Measurements from ENCODE around the gene SERHL2.
"Not testable (repeated sequence)": the region's sequence is repeated elsewhere in the genome, so short reads cannot be mapped to it uniquely, and the experiment has no call there.

SERHL2 gene, protein sequence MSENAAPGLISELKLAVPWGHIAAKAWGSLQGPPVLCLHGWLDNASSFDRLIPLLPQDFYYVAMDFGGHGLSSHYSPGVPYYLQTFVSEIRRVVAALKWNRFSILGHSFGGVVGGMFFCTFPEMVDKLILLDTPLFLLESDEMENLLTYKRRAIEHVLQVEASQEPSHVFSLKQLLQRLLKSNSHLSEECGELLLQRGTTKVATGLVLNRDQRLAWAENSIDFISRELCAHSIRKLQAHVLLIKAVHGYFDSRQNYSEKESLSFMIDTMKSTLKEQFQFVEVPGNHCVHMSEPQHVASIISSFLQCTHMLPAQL

DNA sequence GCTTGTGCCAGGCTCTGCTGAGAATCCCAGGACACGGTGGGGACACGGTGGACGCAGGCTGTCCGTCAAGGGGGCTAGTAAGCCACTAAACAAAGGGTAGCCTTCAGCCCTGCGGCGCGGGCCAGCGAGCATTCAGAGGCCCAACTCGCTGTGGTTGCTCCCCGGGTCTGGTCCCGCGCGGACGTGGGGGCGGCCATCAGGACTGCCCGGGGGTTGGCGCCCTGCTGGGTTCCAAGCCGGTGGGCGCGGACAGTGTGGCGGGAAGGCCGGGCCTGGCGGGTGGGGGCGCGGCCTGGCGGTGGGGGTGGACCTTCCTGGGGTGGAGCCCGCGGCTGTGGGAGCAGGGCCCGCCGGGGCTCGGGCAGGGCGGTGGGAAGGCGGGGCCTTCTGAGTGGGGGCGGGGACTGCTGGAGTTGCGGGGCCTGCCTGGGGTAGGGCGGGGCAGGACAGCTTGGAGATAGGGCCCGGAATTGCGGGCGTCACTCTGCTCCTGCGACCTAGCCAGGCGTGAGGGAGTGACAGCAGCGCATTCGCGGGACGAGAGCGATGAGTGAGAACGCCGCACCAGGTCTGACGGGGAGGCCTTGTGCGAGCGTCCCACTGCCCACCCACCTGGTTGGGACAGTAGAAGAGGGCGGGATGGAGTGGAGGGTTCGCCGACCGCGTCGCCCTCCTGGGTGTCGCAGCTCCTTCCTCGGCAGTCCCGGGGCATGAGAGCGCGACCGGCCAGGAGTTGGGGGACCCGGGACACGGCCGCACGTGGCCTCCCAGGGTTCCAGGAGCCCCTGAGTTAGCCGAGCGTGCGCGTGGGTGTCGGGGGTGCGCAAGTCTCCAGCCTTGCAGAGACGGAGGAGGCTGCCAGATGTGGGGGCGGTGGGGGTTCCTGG lies at the start of gene SERHL2:
Gene SERHL2 (plus strand): TSS at position 482 of the 887 bp plus-strand sequence. CDS start 65 bp downstream, at position 547.
- DNase-seq (ENCODE audit: extremely low read depth in 1 of 2, low read depth in 1 of 2), result peak; percentile 60 to 62

DNA sequence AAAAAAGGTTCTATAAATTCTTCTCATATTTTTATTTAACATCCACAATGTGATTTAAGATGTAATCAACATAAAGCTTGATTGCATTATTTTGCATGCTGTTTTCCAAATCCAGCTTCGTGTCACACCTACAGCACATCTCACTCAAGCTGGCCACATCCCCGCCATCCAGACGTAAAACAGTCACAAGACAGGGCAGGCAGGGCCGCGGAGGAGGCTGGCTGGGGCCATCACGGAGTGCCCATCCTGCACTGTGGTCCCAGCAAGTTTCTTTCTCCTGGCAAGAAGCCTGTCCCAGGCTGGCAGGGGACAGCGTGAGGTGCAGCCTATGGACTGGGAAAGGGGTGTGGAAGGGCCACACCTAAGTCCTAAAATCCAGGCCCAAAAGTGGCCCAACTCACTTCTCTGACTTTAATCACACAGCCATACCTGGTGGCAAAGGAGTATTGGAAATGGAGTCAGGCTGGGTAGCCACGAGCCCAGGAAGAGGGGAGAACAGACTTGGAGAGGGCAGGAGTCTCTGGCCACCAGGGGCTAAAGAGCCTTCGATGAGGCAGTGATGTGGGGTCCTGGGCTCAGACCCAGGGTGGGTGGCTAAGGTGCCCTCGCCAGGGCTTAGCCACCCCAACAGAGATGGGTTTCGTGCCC lies 45.3 kb upstream of the SERHL2 start:
- not testable (repeated sequence) for DNase-seq (ENCODE audit: extremely low read depth in 1 of 2, low read depth in 1 of 2)

DNA sequence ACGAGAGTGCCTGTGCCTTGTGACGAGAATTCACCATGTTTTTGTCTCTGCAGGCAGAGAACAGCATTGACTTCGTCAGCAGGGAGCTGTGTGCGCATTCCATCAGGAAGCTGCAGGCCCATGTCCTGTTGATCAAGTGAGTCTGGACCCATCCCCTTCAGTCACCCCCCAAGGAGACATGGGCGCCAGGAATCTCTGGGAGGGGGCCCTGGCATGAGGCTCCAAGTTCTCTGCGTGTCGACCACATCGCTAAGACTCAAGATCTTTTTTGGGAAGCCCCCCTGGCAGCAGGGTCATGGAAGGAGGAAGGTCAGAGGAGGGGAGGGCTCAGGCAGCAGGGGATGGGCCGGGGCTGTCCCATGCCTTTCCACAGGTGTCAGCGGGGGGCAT lies 44.8 kb upstream of the SERHL2 start:
- DNase-seq (ENCODE audit: extremely low read depth in 1 of 2, low read depth in 1 of 2), result not testable (repeated sequence)

DNA sequence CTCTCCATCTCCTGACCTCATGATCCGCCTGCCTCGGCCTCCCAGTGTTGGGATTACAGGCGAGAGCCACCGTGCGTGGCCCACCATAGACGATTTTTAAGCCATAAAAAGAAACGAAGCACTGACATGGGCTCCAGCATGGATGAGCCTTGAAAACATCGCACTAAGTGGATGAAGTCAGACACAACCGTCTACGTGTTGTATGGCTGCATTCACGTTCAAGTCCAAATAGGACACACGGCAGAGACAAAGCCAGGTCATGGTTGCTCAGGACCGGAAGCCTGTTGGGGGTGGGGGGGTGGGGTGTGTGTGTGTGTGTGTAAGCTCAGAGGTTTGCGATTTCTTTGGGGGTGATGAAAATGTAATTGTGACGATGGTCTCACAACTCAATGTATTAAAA lies 44.2 kb upstream of the SERHL2 start:
- DNase-seq (ENCODE audit: extremely low read depth in 1 of 2, low read depth in 1 of 2), result no peak

DNA sequence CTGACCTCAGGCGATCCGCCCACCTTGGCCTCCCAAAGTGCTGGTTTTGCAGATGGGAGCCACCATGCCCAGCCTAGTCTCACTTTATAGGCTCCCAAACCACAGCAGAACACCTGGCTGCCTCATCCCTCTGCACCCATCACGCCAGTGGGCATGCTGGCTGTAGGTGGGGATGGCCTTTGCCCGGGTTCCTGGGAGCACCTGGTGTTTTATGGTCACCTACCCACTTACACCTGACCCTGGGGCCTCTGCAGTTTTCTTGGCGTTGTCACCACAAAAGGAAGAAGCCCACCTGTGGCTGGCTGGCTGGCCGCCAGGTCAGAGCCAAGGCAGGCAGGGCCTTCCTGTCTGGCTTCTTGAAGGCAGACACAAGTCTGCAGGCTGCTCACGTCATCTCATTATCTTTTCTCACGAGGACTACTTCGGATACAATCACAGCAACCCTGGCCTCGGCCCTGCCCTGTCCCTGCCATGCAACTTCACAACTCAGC lies 42.3 kb upstream of the SERHL2 start:
- no peak for DNase-seq (ENCODE audit: extremely low read depth in 1 of 2, low read depth in 1 of 2)

DNA sequence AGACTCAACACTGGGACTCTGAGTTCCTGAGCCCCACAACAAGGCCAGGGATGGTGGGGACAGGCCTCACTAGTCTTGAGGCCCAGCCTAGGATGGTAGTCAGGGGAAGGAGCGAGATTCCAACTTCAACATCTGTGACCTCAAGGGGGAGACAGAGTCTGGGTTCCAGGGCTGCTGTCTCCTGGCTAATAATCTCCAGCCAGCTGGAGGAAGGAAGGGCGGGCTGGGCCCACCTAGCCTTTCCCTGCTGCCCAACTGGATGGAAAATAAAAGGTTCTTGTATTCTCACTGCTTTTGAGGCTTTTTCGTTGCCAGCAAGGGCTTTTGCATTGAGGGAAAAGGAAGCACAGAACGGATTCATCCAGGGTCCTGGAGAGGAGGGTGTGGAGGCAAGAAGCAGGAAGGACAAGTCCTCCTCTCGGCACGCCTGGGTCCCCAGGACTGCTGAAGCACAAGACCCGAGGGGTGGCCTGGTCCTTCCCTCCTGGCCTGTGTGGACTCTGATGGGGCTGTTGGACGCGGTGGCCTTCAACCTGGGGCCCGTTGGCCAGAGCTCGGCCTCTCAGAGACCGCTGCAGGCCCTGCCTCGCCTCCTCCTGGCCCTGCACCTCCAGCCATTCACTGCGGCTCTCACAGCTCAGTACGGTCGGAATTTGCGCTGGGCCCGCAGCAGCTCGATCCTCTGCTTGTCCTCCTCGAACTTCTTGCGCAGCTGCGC lies 41.3 kb upstream of the SERHL2 start:
- DNase-seq (ENCODE audit: extremely low read depth in 1 of 2, low read depth in 1 of 2), result not testable (repeated sequence)

DNA sequence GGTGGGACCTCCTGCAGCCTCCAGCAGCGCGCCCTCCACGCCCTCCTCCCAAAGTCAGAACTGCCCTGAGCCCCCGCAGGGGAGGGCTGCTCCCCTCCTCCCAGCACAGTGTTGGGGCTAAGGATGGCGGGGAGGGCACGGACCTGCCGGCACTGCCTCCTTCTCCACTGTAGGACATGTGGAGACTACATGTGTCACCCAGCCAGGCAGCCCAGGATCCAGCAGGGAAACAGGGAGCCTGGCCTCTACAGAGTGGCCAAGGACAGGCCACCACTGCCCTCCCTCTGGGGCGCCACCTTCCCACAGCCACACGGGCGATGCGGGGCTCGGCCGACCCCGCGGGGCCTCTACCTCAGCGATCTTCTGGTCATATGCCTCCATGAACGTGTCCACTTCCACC lies 39.4 kb upstream of the SERHL2 start:
- not testable (repeated sequence) for DNase-seq (ENCODE audit: extremely low read depth in 1 of 2, low read depth in 1 of 2)

DNA sequence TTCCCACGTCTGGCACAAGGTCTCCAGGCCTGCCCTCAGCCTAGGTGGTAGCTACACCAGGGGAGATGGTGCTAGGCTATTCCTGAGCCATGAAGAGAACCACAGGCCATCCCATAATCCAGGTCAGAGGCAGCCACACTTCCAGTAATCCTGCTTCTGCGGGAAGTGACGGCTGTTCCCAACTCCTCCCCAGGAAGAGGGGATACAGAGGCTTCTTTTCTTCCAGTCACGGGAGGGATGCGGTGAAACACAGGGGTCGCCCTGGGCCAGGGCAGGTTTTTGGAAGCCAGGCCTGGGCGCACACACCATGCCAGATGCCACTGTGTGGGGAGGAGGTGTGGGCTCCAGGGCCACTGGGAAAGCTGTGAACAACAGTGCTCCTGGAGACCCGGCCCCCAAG lies 38.5 kb upstream of the SERHL2 start:
- DNase-seq (ENCODE audit: extremely low read depth in 1 of 2, low read depth in 1 of 2), result not testable (repeated sequence)

DNA sequence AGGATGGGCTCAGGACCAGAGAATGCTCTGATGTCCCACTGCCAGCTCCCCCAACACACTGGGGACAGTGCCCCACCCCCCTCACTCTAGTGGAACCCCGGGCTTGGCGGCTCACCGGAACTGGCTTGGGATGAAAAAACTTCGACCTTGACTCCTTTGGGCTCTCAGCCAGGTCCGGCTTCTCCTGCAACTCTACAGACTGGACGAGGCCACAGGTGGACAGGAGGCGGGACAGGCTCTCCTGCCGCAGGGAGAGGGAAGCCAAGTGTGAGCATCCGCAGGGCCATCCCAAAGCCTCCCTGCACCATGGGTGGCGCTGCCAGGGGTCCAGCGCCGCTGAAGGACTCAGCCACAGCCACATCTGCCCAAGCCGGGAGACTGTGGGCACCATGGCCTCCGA lies 37.9 kb upstream of the SERHL2 start:
- no peak for DNase-seq (ENCODE audit: extremely low read depth in 1 of 2, low read depth in 1 of 2)

DNA sequence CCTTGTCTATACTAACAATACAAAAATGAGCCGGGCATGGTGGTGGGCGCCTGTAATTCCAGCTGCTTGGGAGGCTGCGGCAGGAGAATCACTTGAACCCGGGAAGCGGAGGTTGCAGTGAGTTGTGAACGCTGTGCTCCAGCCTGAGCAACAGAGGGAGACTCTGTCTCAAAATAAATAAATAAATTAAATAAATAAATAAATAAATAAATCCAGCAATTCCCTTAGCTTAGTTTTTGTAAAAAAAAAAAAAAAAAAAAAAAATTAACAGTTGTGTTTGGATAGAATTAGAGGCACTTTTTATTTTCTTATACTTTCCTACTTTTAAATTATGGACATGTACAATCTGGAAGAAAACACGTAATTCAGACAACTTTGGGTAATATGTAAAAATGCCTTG lies 36.7 kb upstream of the SERHL2 start:
- not testable (repeated sequence) for DNase-seq (ENCODE audit: extremely low read depth in 1 of 2, low read depth in 1 of 2)

DNA sequence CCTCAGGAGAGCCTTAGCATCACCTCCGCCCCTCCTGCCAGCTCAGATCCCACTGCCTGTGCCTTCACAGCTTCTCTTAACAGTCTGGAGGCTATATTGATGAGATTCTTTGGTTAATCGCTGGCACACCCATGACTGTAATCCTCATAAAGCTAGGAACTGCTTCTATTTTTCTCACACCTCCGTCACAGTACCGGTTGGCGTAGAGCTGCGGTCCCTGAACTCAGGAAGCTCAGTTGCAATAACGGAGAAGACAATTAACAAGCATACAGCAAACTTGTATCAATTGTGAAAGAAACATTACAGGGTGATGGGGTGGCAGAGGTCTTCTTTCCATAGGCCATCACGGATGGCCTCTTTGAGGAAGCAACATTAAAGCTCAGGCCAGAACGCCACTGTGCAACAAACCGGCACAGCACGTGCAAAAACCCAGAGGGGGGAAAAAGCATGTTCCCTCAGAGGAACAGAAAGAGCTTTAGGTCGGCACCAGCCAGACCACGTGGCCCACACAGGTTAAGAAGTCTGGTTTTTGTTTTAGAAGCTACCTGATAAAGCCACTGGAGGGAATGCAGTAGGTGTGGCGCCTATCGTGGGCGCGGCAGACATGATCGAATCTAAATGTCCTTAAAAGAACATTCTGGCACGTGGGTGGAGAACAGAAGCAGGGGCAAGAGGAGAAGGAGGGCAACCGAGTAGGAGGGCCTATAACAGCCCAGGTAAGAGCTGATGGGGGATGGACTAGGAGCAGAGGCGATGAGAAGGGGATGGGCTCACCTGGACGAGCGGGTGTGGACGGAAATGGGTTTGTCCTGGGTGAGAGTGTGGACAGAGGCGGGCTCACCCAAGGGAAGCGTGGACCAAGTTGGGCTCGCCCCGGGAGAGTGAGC lies 34.9 kb upstream of the SERHL2 start:
- not testable (repeated sequence) for DNase-seq (ENCODE audit: extremely low read depth in 1 of 2, low read depth in 1 of 2)

DNA sequence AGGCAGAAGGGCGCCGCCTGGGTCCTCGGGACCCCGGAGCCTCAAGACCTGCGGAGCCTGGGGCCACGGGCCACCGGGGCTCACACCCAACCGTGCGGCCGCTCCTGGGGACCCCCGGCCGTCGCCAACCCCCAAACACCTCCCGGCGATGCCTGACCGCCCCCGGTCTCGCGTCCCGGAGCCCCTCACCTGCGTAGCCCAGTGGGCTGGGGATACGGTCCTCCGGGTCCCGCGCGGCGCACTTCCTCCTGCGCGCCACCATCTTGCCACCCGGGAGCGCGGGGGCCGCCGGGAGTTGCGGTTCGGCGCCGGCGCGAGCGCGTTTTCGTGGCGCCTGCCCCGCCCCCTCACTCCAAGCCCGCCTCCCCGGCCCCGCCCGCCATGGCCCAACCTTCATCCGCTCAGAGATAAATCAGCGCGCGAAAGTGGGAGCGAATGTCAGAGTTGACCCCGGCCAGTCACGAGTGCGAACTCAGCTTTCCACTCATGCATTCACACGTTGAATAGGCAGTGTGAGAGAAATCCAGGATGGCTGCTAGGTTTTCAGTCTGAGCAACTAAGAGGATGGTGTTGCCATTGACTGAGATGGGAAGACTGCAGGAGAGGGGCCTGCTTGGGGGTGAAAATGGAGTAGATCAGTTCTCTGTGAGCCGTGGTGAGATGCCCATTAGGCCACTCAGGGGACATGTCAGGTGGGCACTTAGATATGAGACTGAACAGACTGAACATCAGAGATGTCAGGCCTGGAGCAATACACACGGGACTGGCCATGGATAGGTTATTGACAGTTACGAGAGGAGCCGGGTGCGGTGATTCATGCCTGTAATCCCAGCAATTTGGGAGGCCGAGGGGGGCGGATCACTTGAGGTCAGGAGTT lies 34.0 kb upstream of the SERHL2 start, which contains the start of gene RRP7A:
Gene RRP7A (minus strand): TSS at position 272 of the 877 bp plus-strand sequence. CDS start 10 bp downstream, at position 262.
- peak; percentile 49 to 78 for DNase-seq (ENCODE audit: extremely low read depth in 1 of 2, low read depth in 1 of 2)

DNA sequence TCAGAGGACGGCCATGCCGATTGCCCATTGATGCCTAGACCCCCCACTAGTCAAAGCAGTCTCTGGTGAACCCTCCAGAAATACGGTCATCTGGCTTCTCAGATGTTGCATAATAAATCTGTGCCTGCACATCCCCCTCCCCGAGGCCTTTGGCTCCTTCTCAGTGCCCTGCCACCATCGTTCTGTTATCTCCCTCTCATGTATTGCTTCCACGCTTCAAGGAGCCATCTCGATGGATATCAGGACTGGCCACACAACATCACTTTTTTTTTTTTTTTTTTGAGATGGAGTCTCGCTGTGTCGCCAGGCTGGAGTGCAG lies 32.6 kb upstream of the SERHL2 start:
- no peak for DNase-seq (ENCODE audit: extremely low read depth in 1 of 2, low read depth in 1 of 2)

DNA sequence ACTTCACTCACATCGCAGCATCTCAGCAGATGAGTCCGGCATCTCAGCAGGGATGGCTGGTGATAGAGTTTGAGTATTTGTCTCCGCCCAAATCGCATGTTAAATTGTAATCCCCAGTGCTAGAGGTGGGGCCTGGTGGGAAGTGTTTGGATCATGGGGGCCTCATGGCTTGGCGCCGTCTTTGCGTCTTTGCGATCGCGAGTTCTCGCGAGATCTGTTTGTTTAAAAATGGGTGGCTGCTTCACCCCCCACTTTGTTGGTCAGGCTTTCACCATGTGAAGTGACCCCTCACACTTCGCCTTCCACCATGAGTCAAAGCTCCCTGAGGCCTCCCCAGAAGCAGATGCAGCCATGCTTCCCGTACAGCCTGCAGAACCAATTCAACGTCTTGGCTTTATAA lies 31.2 kb upstream of the SERHL2 start:
- no peak for DNase-seq (ENCODE audit: extremely low read depth in 1 of 2, low read depth in 1 of 2)

DNA sequence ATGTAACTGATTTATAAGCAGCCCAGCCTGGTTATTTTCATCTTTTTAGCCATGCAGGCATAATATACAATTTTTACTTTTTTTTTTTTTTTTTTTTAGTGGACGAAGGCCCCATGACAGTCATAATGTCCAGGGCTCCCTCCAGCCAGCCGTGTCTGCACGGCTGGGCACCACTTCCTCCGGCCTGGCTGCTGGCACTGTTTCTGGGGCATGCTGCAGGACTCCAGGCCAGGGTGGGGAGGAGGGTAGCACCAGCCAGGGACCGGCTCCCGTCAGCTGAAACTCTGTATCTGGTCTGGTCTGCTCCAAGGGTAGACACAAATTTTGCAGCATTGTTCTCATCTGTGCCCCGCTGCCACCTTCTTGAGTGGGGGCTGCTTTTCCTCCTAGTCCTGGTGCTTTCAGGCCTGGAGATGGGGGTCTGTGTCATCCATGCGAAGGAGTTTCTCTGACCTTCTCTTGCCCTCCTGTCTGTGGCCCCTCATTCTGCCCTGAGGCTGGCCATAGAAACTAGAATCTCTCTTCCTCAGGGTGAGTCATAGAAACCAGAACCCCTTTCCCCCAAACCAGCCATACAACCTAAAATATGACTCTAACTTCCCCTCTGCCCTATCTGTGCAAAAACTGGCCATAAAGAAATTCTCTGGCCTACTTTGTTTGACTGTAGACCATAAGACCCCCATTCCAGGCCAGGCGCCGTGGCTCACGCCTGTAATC lies 25.0 kb upstream of the SERHL2 start:
- no peak for DNase-seq (ENCODE audit: extremely low read depth in 1 of 2, low read depth in 1 of 2)

DNA sequence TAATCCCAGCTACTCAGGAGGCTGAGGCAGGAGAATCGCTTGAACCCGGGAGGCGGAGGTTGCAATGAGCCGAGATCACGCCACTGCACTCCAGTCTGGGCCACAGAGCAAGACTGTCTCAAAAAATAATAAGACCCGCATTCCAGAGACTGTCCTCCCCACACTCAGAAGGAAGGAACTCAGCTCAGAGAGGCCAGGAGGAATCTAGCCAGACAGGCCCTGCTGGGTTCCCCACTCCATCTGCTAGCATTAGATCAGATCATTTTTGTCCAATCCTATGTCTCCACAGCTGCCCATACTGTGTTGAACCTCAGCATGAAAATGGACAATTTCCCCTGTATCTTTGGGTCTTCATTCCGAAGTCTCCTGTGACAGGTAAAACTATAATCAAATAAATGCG lies 24.3 kb upstream of the SERHL2 start:
- DNase-seq (ENCODE audit: extremely low read depth in 1 of 2, low read depth in 1 of 2), result not testable (repeated sequence)

DNA sequence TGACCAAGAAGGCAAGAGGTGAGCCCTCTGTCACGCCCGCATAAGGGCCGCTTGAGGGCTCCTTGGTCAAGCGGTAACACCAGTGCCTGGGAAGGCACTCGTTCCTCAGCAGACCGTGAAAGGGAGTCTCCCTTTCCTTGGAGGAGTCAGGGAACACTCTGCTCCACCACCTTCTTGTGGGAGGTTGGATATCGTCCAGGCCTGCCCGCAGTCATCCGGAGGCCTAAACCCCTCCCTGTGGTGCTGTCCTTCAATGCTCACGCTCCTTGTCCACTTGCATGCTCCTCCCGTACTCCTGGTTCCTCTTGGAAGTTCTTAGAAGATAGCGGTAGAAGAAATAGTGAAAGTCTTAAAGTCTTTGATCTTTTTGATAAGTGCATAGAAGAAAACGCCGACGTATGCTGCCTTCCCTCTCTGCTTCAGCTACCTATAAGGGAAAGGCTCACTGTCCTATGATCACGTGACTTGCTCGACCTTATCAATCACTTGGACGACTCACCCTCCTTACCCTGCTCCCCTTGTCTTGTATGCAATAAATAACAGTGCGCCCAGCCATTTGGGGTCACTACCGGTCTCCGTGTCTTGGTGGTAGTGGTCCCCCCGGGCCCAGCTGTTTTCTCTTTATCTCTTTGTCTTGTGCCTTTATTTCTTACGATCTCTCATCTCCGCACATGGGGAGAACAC lies 22.2 kb upstream of the SERHL2 start:
- DNase-seq (ENCODE audit: extremely low read depth in 1 of 2, low read depth in 1 of 2), result not testable (repeated sequence)

DNA sequence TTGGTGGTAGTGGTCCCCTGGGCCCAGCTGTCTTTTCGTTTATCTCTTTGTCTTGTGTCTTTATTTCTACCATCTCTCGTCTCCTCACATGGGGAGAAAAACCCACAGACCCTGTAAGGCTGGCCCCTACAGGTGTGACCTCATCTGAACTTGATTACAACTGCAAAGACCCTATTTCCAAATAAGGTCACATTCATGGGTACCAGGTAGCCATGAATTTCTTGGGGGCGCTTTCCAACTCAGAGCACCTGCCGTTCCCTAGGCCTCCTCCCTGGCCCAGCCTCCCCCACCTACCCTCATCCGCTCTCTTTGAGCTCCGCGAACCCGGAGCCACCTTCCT lies 20.1 kb upstream of the SERHL2 start:
- no peak for DNase-seq (ENCODE audit: extremely low read depth in 1 of 2, low read depth in 1 of 2)
